Activated CD8-positive, alpha-beta T cell treated with anti-CD3 and anti-CD28 coated beads for 36 hours (primary cell): ENCODE results near the gene HNRNPLL. TPM values are rescaled to one million over a fixed set of nuclear protein-coding genes. Genes with fewer than 3 reads are reported as not detected.

Experiments
- ATAC-seq: fragments of 200-7000 bp; cut with Tn5 transposase; one replicate; pipeline ENCODE4 v1.10.0; 2021; ENCODE audit warnings: mild to moderate bottlenecking, moderate library complexity
- CTCF ChIA-PET: fragments of 350-600 bp; sonication (Branson Sonifier 250); formaldehyde crosslinking; loops from one replicate; lab custom pipeline; 2021; ENCODE audit warnings: antibody characterized with exemption; lab: Charles Lee
- POLR2A ChIA-PET: fragments of 350-600 bp; sonication (Branson Sonifier 250); formaldehyde crosslinking; loops from one replicate; lab custom pipeline; 2021; ENCODE audit warnings: antibody characterized with exemption; lab: Charles Lee
- DNase-seq: peaks from one replicate; pipeline ENCODE4 v3.0.0-alpha.2; 2020
- H3K27ac Mint-ChIP-seq: one replicate; pipeline ENCODE4 v1.8.0; 2021; ENCODE audit warnings: mild to moderate bottlenecking, mixed read lengths
- H3K27me3 Mint-ChIP-seq: one replicate; pipeline ENCODE4 v1.8.0; 2021; ENCODE audit warnings: mixed read lengths
- H3K36me3 Mint-ChIP-seq: one replicate; pipeline ENCODE4 v1.8.0; 2021; ENCODE audit warnings: low read depth, mixed read lengths
- H3K4me1 Mint-ChIP-seq: one replicate; pipeline ENCODE4 v1.8.0; 2021; ENCODE audit warnings: low read depth, mixed read lengths
- H3K4me3 Mint-ChIP-seq: one replicate; pipeline ENCODE4 v1.8.0; 2021; ENCODE audit warnings: mild to moderate bottlenecking, moderate library complexity, mixed read lengths
- H3K9me3 Mint-ChIP-seq: one replicate; pipeline ENCODE4 v1.8.0; 2021; ENCODE audit warnings: mixed read lengths
- CTCF ChIP-seq: fragments of 200-600 bp; IDR thresholded peaks from one replicate; pipeline ENCODE4 v1.8.0; 2022; ENCODE audit warnings: antibody characterized with exemption, mild to moderate bottlenecking
- intact Hi-C: fragments of 100-400 bp; cut with micrococcal nuclease; formaldehyde crosslinking; loops from one replicate; pipeline ENCODE4 v1.10.0; 2022
- total RNA-seq, 2 experiments: library from RNA; stranded (reverse); gene quantifications; one replicate each; pipeline ENCODE4 v1.2.3, GENCODE V29; 2021

The HNRNPLL gene
- total RNA-seq, 2 experiments from 2014 or later = 54.9 to 55.3 TPM

GRCh38 chr2:38600921-38601455, 1.7 kb downstream of the HNRNPLL start:
- H3K27ac Mint-ChIP-seq = peak overlapping the region; percentile 79
- H3K4me3 Mint-ChIP-seq = peak overlapping the region; percentile 82
- DNase-seq (no peak), ATAC-seq (no peak)
- intact Hi-C loops = loop anchor here (5.0 kb wide), 1 partner anchor 121 kb away; no protein-coding TSS in a partner anchor
- POLR2A ChIA-PET = interaction anchor here (0.8 to 14.6 kb wide), 8 partner anchors 11 to 145 kb away, joined by 3 to 209 read pairs (median 10); partner anchors contain the start of genes GALM and SRSF7
- H3K4me1 Mint-ChIP-seq = peaks cover 54% of the 10 kb centered on the region
- no peak for TF ChIP-seq CTCF
- CTCF ChIA-PET = interaction anchor here (0.7 to 10.2 kb wide), 18 partner anchors 13 to 150 kb away, joined by 3 to 168 read pairs (median 6); partner anchors contain the start of genes GALM and SRSF7
- H3K27me3 Mint-ChIP-seq = no peaks in the 10 kb centered on the region
- H3K9me3 Mint-ChIP-seq = no peaks in the 10 kb centered on the region
- H3K36me3 Mint-ChIP-seq = peaks cover 28% of the 10 kb centered on the region

- peak; percentile 35 for DNase-seq
- H3K36me3 Mint-ChIP-seq = peaks cover 28% of the 10 kb centered on the region
- peak overlapping the region; percentile 82 for H3K4me3 Mint-ChIP-seq
- CTCF ChIA-PET = interaction anchor here (0.7 to 10.2 kb wide), 10 partner anchors 16 to 143 kb away, joined by 3 to 168 read pairs (median 4); partner anchors contain the start of gene GALM
- peaks cover 58% of the 10 kb centered on the region for H3K4me1 Mint-ChIP-seq
- intact Hi-C loops = loop anchor here (5.0 kb wide), 1 partner anchor 122 kb away; no protein-coding TSS in a partner anchor
- H3K27ac Mint-ChIP-seq = peak overlapping the region; percentile 79
- TF ChIP-seq CTCF = no peak
- H3K9me3 Mint-ChIP-seq = no peaks in the 10 kb centered on the region
- no peak for ATAC-seq
- POLR2A ChIA-PET = interaction anchor here (0.8 to 14.6 kb wide), 8 partner anchors 14 to 146 kb away, joined by 3 to 209 read pairs (median 3); partner anchors contain the start of genes GALM and SRSF7
- no peaks in the 10 kb centered on the region for H3K27me3 Mint-ChIP-seq
These were observed 2.4 kb downstream of the HNRNPLL start for GRCh38 chr2:38600242-38600891.

DNA sequence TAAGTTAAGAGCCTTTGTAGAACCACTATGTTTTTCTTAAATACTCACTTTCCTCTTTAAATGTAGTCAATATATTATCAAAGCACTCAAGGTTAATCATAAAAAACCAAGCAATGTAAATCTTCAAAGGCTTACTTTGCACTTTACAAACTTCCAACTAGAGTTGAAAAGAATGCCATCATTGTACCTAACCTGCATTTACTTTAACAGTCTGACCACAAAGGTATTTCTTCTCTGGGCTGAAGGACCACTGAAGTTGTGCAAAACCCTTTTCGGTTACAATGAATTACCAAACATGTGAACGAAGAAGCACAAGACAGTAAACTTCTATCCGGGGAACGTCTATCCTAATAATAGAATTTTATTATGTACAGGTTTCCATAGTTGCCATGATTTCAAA, 3.0 kb downstream of the HNRNPLL start:
- no peak for ATAC-seq
- DNase-seq = no peak
- Mint-ChIP-seq H3K36me3 (peaks cover 28% of the 10 kb centered on the region), H3K27ac (peak overlapping the region; percentile 79), H3K9me3 (no peaks in the 10 kb centered on the region), H3K27me3 (no peaks in the 10 kb centered on the region), H3K4me3 (peak overlapping the region; percentile 82), H3K4me1 (peaks cover 60% of the 10 kb centered on the region)
- ChIA-PET POLR2A (interaction anchor here (1.1 to 14.6 kb wide), 5 partner anchors 20 to 147 kb away, joined by 3 to 209 read pairs (median 49); partner anchors contain the start of genes GALM and SRSF7), CTCF (interaction anchor here (2.0 to 10.2 kb wide), 5 partner anchors 15 to 141 kb away, joined by 6 to 168 read pairs (median 21); partner anchors contain the start of gene GALM)
- no peak for TF ChIP-seq CTCF
- intact Hi-C loops = loop anchor here (5.0 kb wide), 1 partner anchor 123 kb away; no protein-coding TSS in a partner anchor

DNA sequence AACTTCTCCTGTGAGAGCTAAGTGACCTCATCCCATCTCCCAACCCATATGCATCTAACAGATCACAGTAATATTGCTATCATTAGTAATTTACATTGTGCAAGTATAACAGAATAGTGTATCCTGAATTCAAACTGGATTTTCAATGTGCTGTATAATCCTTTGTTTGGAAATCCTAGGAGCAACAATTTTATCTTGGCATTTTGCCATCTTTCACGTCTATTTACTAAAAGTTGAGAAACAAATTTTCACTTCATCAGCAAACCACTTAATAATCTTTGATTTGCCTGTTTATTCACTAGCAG, 3.8 kb downstream of the HNRNPLL start:
- no peaks in the 10 kb centered on the region for H3K9me3 Mint-ChIP-seq
- peak overlapping the region; percentile 79 for H3K27ac Mint-ChIP-seq
- ATAC-seq (no peak), DNase-seq (no peak)
- H3K4me3 Mint-ChIP-seq = peak overlapping the region; percentile 82
- intact Hi-C loops = no loop called here
- CTCF ChIA-PET = interaction anchor here (0.7 to 10.2 kb wide), 8 partner anchors 14 to 126 kb away, joined by 3 to 168 read pairs (median 4); no protein-coding TSS in a partner anchor
- no peak for TF ChIP-seq CTCF
- no peaks in the 10 kb centered on the region for H3K27me3 Mint-ChIP-seq
- POLR2A ChIA-PET = interaction anchor here (0.9 to 14.6 kb wide), 6 partner anchors 19 to 147 kb away, joined by 3 to 209 read pairs (median 8); partner anchors contain the start of genes GALM and SRSF7
- H3K36me3 Mint-ChIP-seq = peaks cover 28% of the 10 kb centered on the region
- H3K4me1 Mint-ChIP-seq = peaks cover 57% of the 10 kb centered on the region
